Lower lobe of right lung (tissue), 2 donors: ENCODE results near the gene GPR149. TPM values are rescaled to one million over a fixed set of nuclear protein-coding genes. Genes with fewer than 3 reads are reported as not detected.

ENCODE experiments used
- ATAC-seq, 2 donors: fragments of 200-7000 bp; cut with Tn5 transposase; one replicate each; pipeline ENCODE4 v1.9.1; 2020 to 2022; ENCODE audit warnings: mild to moderate bottlenecking in 2 of 2, moderate library complexity in 2 of 2
- DNase-seq: peaks from one replicate; pipeline ENCODE4 v3.0.0-alpha.2; 2020
- H3K27ac ChIP-seq: fragments of 200-600 bp; one replicate; pipeline ENCODE4 v1.8.0; 2022
- H3K27me3 ChIP-seq: fragments of 200-600 bp; one replicate; pipeline ENCODE4 v1.8.0; 2022; ENCODE audit warnings: low read depth
- H3K36me3 ChIP-seq: fragments of 200-600 bp; one replicate; pipeline ENCODE4 v1.8.0; 2022; ENCODE audit warnings: mild to moderate bottlenecking
- H3K4me1 ChIP-seq: fragments of 200-600 bp; one replicate; pipeline ENCODE4 v1.8.0; 2022
- H3K4me3 ChIP-seq: fragments of 200-600 bp; one replicate; pipeline ENCODE4 v1.8.0; 2022; ENCODE audit warnings: mild to moderate bottlenecking
- H3K9me3 ChIP-seq: fragments of 200-600 bp; one replicate; pipeline ENCODE4 v1.8.0; 2022
- intact Hi-C: fragments of 100-400 bp; cut with DNase I; formaldehyde crosslinking; loops from one replicate; pipeline ENCODE4 v1.11.0; 2022
- total RNA-seq: library from RNA; stranded (reverse); fragmentation: NEBNext Ultra II Directional; extraction: Animal tissue kit (Norgen Biotek cat#: 25700); gene quantifications from one replicate; pipeline ENCODE4 v1.2.1, GENCODE V29; 2021
- TF ChIP-seq, protein P1 (sequence below): fragments of 200-600 bp; IDR thresholded peaks from one replicate; pipeline ENCODE4 v1.8.0; 2022; ENCODE audit warnings: antibody characterized with exemption, mild to moderate bottlenecking
- donor health status: DM: no; HTN: yes; CAD: no; lungs with severe emphysema.

GPR149 gene
- total RNA-seq, 1 donor from 2014 or later: not detected

GRCh38 chr3:154431043-154431442 lies 1.1 kb upstream of the GPR149 start:
- intact Hi-C loops: no loop called here
- H3K27ac ChIP-seq: no peak overlapping the region
- ATAC-seq: no peak
- no peaks in the 10 kb centered on the region for H3K9me3 ChIP-seq
- peaks cover 10% of the 10 kb centered on the region for H3K4me1 ChIP-seq
- no peak for DNase-seq
- H3K4me3 ChIP-seq: no peak overlapping the region
- H3K36me3 ChIP-seq: no peaks in the 10 kb centered on the region
- H3K27me3 ChIP-seq: peaks cover 24% of the 10 kb centered on the region
- TF ChIP-seq, protein P1, sequence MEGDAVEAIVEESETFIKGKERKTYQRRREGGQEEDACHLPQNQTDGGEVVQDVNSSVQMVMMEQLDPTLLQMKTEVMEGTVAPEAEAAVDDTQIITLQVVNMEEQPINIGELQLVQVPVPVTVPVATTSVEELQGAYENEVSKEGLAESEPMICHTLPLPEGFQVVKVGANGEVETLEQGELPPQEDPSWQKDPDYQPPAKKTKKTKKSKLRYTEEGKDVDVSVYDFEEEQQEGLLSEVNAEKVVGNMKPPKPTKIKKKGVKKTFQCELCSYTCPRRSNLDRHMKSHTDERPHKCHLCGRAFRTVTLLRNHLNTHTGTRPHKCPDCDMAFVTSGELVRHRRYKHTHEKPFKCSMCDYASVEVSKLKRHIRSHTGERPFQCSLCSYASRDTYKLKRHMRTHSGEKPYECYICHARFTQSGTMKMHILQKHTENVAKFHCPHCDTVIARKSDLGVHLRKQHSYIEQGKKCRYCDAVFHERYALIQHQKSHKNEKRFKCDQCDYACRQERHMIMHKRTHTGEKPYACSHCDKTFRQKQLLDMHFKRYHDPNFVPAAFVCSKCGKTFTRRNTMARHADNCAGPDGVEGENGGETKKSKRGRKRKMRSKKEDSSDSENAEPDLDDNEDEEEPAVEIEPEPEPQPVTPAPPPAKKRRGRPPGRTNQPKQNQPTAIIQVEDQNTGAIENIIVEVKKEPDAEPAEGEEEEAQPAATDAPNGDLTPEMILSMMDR: no peak

GRCh38 chr3:154428286-154429206 lies 1.4 kb downstream of the GPR149 start:
- H3K27ac ChIP-seq: no peak overlapping the region
- no peaks in the 10 kb centered on the region for H3K36me3 ChIP-seq
- H3K4me1 ChIP-seq: peaks cover 10% of the 10 kb centered on the region
- H3K4me3 ChIP-seq: peak overlapping the region; percentile 32
- DNase-seq (no peak), ATAC-seq (peak; percentile 29 to 63)
- intact Hi-C loops: no loop called here
- peaks cover 24% of the 10 kb centered on the region for H3K27me3 ChIP-seq
- TF ChIP-seq, protein P1: no peak
- H3K9me3 ChIP-seq: no peaks in the 10 kb centered on the region

DNA sequence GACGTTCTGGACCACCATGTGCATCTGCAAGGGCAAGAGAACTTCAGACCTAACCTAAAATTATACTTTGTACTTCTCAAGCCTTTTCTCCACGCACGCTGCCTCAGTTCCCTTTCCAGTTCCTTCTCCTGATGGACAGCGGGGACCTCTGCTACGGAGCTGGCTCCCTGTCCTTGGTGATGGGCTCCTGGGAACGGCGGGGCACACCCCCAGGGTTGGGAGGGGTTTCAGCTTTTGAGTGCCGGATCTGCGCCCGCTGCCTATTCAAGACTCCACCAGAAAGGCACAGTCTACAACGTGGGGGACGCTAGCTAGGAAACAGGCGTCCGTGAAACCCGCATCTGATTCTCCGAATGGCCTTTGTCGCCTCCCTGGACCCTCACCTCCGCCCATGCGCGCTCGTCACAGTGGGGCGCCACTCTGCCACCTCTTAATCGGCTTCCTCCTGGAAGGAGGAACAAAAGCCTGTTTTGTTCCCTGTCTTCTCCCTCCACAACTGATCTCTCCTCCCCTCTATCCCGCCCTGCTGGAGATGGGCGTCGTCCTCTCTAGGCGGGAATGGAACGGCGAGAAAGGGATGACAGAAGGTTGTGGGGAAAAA lies 2.2 kb downstream of the GPR149 start:
- Histone ChIP-seq H3K4me3 (peak overlapping the region; percentile 32), H3K9me3 (no peaks in the 10 kb centered on the region), H3K4me1 (peaks cover 10% of the 10 kb centered on the region), H3K36me3 (no peaks in the 10 kb centered on the region), H3K27ac (no peak overlapping the region), H3K27me3 (peaks cover 24% of the 10 kb centered on the region)
- ATAC-seq: peak in 1 of 2 donors; percentile 35
- no peak for DNase-seq
- TF ChIP-seq, protein P1: no peak
- intact Hi-C loops: no loop called here

DNA sequence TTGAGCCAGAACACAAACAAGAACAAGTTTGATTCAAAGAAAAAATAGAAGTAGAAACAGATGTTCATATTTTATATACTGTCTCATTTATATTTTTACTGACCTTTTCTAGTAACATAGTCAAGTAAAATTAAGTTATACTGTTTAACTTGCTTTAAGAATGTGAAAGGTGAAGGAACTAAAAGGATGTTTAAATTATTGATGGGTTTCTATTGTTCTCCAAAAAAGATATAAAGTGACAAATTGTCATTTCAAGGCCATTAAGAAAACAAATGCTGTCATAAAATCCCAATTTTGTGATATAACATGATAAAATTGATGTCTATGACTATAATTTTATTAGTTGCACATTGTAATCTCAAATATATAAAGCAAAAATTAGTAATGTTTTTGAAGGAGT lies 7.3 kb downstream of the GPR149 start:
- ATAC-seq (no peak), DNase-seq (no peak)
- intact Hi-C loops: no loop called here
- H3K27ac ChIP-seq: no peak overlapping the region
- no peaks in the 10 kb centered on the region for H3K4me1 ChIP-seq
- peaks cover 3% of the 10 kb centered on the region for H3K27me3 ChIP-seq
- TF ChIP-seq, protein P1: no peak
- no peaks in the 10 kb centered on the region for H3K36me3 ChIP-seq
- no peaks in the 10 kb centered on the region for H3K9me3 ChIP-seq
- H3K4me3 ChIP-seq: no peak overlapping the region

DNA sequence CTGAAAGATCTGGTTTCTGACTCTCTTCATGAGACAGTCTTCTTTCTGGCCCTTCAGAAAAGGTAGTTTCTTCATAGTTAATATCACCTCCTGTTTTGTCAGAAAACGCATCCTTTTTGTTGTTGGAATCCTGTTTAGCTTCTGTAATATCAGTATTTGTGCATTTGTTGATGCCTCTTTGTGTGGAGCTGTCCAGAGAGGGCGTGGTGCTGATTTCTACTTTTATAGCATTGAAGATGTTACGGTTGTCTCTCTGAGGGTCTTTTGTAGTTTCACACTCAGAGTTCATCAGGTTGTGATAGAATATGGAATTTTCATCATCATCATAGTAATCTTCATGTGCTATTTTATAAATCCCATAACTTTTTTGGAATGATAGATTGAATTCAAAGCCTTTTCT lies 8.9 kb downstream of the GPR149 start:
- no peak for DNase-seq
- H3K4me3 ChIP-seq: no peak overlapping the region
- no peaks in the 10 kb centered on the region for H3K4me1 ChIP-seq
- TF ChIP-seq, protein P1: no peak
- no peak overlapping the region for H3K27ac ChIP-seq
- no peaks in the 10 kb centered on the region for H3K36me3 ChIP-seq
- no peaks in the 10 kb centered on the region for H3K27me3 ChIP-seq
- no peaks in the 10 kb centered on the region for H3K9me3 ChIP-seq
- no peak for ATAC-seq
- intact Hi-C loops: no loop called here
